Mesenchymal stem cell (in vitro differentiated cells and primary cell): ENCODE results near the gene HSP90AB1. TPM values are rescaled to one million over a fixed set of nuclear protein-coding genes. Genes with fewer than 3 reads are reported as not detected.

Source experiments
- DNase-seq: peaks from one replicate; pipeline ENCODE4 v3.0.0-alpha.2; 2013
- H2AFZ ChIP-seq: one replicate; pipeline ENCODE4 v1.6.1; 2013; ENCODE audit warnings: low read depth, mild to moderate bottlenecking, control low read depth, inconsistent platforms, low read length, moderate library complexity
- H2AK5ac ChIP-seq: 2 replicates; pipeline ENCODE4 v1.6.1; 2013; ENCODE audit warnings: low read length, moderate library complexity, mild to moderate bottlenecking, inconsistent platforms; ENCODE audit not compliant: severe bottlenecking
- H2BK120ac ChIP-seq: one replicate; pipeline ENCODE4 v1.6.1; 2013; ENCODE audit warnings: low read depth, mild to moderate bottlenecking, inconsistent platforms, low read length, moderate library complexity
- H2BK12ac ChIP-seq, 2 experiments: one replicate each; pipeline ENCODE4 v1.6.1; 2013; ENCODE audit warnings: inconsistent platforms in 2 of 2, low read length in 2 of 2, mild to moderate bottlenecking in 2 of 2, moderate library complexity in 2 of 2, control low read depth in 1 of 2
- H2BK15ac ChIP-seq: one replicate; pipeline ENCODE4 v1.6.1; 2013; ENCODE audit warnings: mild to moderate bottlenecking, low read depth, inconsistent platforms; ENCODE audit not compliant: poor library complexity, severe bottlenecking
- H2BK5ac ChIP-seq: 2 replicates; pipeline ENCODE4 v1.6.1; 2013; ENCODE audit warnings: low read depth, mild to moderate bottlenecking, low read length, control low read depth, inconsistent platforms; ENCODE audit not compliant: poor library complexity, severe bottlenecking
- H3K14ac ChIP-seq, 2 experiments: one replicate each; pipeline ENCODE4 v1.6.1; 2013; ENCODE audit warnings: inconsistent platforms in 2 of 2, low read length in 2 of 2, control low read depth in 1 of 2, mild to moderate bottlenecking in 1 of 2, moderate library complexity in 1 of 2
- H3K18ac ChIP-seq, 2 experiments: one replicate each; pipeline ENCODE4 v1.6.1; 2013; ENCODE audit warnings: inconsistent platforms in 2 of 2, low read length in 2 of 2, control low read depth in 1 of 2, low read depth in 1 of 2, mild to moderate bottlenecking in 1 of 2
- H3K23ac ChIP-seq, 2 experiments: one replicate each; pipeline ENCODE4 v1.6.1; 2013; ENCODE audit warnings: inconsistent platforms in 2 of 2, low read length in 2 of 2, mild to moderate bottlenecking in 2 of 2, moderate library complexity in 2 of 2, control low read depth in 1 of 2
- H3K27ac ChIP-seq: 2 replicates; pipeline ENCODE4 v1.5.1; 2013; ENCODE audit warnings: mild to moderate bottlenecking, moderate library complexity, low read length, control low read depth, inconsistent platforms; ENCODE audit not compliant: poor library complexity, severe bottlenecking
- H3K27me3 ChIP-seq, 2 experiments: 2 replicates each; pipeline versions ENCODE4 v1.6.1 to v1.7.0; 2013; ENCODE audit warnings: low read length in 2 of 2, mild to moderate bottlenecking in 2 of 2, moderate library complexity in 2 of 2, control low read depth in 1 of 2, inconsistent platforms in 1 of 2; ENCODE audit not compliant: control insufficient read depth in 1 of 2, insufficient read depth in 1 of 2
- H3K36me3 ChIP-seq, 2 experiments: 2 replicates each; pipeline versions ENCODE4 v1.6.1 to v1.7.0; 2013; ENCODE audit warnings: low read length in 2 of 2, control low read depth in 1 of 2, inconsistent platforms in 1 of 2, low read depth in 1 of 2, mild to moderate bottlenecking in 1 of 2; ENCODE audit not compliant: insufficient read depth in 2 of 2, control insufficient read depth in 1 of 2
- H3K4ac ChIP-seq, 2 experiments: one replicate each; pipeline ENCODE4 v1.6.1; 2013; ENCODE audit warnings: inconsistent platforms in 2 of 2, low read length in 2 of 2, mild to moderate bottlenecking in 2 of 2, moderate library complexity in 2 of 2, control low read depth in 1 of 2, low read depth in 1 of 2
- H3K4me1 ChIP-seq: 2 replicates; pipeline ENCODE4 v1.6.1; 2013; ENCODE audit warnings: low read depth, low read length, control low read depth; ENCODE audit not compliant: control insufficient read depth, insufficient read depth
- H3K4me2 ChIP-seq: 2 replicates; pipeline ENCODE4 v1.6.1; 2013; ENCODE audit warnings: low read length, mild to moderate bottlenecking, inconsistent platforms; ENCODE audit not compliant: poor library complexity, severe bottlenecking
- H3K4me3 ChIP-seq, 2 experiments: 2 replicates each; pipeline versions ENCODE4 v1.5.1 to v1.7.0; 2013; ENCODE audit warnings: low read length in 2 of 2, mild to moderate bottlenecking in 2 of 2, control low read depth in 1 of 2, low read depth in 1 of 2; ENCODE audit not compliant: insufficient read depth in 1 of 2
- H3K79me1 ChIP-seq: replicated peaks from 2 replicates; pipeline ENCODE4 v1.6.1; 2013; ENCODE audit warnings: mild to moderate bottlenecking, control low read depth, low read length, inconsistent platforms; ENCODE audit not compliant: poor library complexity, severe bottlenecking
- H3K9ac ChIP-seq: 2 replicates; pipeline ENCODE4 v1.7.0; 2013; ENCODE audit warnings: mild to moderate bottlenecking, low read length, moderate library complexity
- H3K9me3 ChIP-seq: 2 replicates; pipeline ENCODE4 v1.7.0; 2013; ENCODE audit warnings: mild to moderate bottlenecking, low read length; ENCODE audit not compliant: control insufficient read depth
- H4K8ac ChIP-seq: one replicate; pipeline ENCODE4 v1.6.1; 2013; ENCODE audit warnings: inconsistent platforms, mild to moderate bottlenecking, low read length, moderate library complexity
- H4K91ac ChIP-seq: one replicate; pipeline ENCODE4 v1.6.1; 2013; ENCODE audit warnings: mild to moderate bottlenecking, low read length, inconsistent platforms
- WGBS: methylation state at CpG from one replicate; pipeline ENCODE4 v1.1.7; 2013; ENCODE audit warnings: mixed read lengths; 5-methylcytosine and 5-hydroxymethylcytosine counted together
- polyA plus RNA-seq, 2 experiments: library from polyadenylated mRNA; stranded (reverse); fragments of 200-250 nt; gene quantifications; one replicate each; pipeline ENCODE4 v1.2.3, GENCODE V29; 2013

HSP90AB1 gene
- polyA plus RNA-seq (2013, experiment 1 of 2): 545 TPM
- polyA plus RNA-seq (2013, experiment 2 of 2): 525 TPM

DNA sequence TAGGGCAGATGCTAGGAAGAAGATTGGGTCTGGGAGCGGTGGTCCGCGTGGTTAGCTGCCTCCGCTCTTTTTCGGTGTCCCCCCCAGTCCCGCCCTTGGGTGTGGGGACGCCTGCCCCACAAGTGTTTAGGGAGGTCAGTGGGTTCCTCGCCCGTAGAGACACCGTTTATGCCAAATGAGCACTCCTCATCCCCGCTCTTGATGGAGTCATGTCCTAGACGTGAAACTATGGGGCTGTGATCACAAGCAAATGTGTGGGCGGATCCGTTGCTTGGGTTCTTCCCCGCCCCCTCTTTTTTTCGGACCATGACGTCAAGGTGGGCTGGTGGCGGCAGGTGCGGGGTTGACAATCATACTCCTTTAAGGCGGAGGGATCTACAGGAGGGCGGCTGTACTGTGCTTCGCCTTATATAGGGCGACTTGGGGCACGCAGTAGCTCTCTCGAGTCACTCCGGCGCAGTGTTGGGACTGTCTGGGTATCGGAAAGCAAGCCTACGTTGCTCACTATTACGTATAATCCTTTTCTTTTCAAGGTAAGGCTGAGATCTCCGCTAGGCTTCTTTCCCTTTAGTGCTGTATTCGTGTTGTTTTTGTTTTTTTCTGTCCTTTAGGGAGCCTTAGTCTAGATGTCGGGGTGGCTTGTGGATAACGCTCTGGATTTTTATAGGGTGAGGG, at the start of gene HSP90AB1:
TSS of gene HSP90AB1 (plus strand) at position 439 of the 675 bp plus-strand sequence. CDS start 1,529 bp downstream, outside the sequence.
- WGBS: under 1% methylated on average over 31 of the region's 34 CpGs
- DNase-seq: peak; percentile 99

DNA sequence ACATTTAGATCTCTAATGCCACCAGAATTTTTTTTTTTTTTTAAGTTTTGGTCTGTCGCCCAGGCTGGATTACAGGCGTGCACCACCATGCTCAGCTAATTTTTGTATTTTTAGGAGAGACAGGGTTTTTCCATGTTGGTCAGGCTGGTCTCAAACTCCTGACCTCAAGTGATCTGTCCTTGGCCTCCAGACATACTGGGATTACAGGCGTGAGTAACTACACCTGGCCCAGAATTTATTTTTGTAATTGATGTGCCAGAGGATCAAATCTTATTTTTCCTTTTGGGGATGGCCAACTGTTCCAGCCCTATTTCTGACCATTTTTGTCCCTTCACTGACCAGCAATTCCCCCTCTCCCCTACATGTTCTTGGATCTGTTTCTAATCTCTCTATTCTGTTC, 48.2 kb upstream of the HSP90AB1 start:
- H2BK15ac ChIP-seq: no peak overlapping the region
- peaks cover 12% of the 10 kb centered on the region for H3K4me1 ChIP-seq
- no peak overlapping the region for H3K4ac ChIP-seq

More for the DNA sequence above, at the start of gene HSP90AB1:
- peak within 1 kb of the TSS; percentile 87 for H3K27ac ChIP-seq
- H4K91ac ChIP-seq: peak within 1 kb of the TSS; percentile 96
- peak within 1 kb of the TSS; percentile 84 for H2BK15ac ChIP-seq
- H3K18ac ChIP-seq: peak within 1 kb of the TSS; percentile 94 to 98
- peak within 1 kb of the TSS; percentile 94 for H4K8ac ChIP-seq
- peak within 1 kb of the TSS; percentile 87 for H2BK5ac ChIP-seq
- H3K23ac ChIP-seq: peak within 1 kb of the TSS in 1 of 2 experiments; percentile 92
- peak within 1 kb of the TSS; percentile 86 for H3K4me2 ChIP-seq
- H3K27me3 ChIP-seq: no peaks in the 10 kb centered on the region
- H3K4me3 ChIP-seq: peak within 1 kb of the TSS; percentile 87 to 93
- H3K36me3 ChIP-seq: peaks cover 13 to 34% of the 10 kb centered on the region in 2 experiments
- H3K4me1 ChIP-seq: peaks cover 13% of the 10 kb centered on the region
- H3K4ac ChIP-seq: peak within 1 kb of the TSS; percentile 77 to 95
- H3K14ac ChIP-seq: peak within 1 kb of the TSS; percentile 19 to 87
- peak within 1 kb of the TSS; percentile 94 for H3K9ac ChIP-seq
- peaks cover 2% of the 10 kb centered on the region for H3K79me1 ChIP-seq
- H2BK12ac ChIP-seq: peak within 1 kb of the TSS; percentile 19 to 91
- peak within 1 kb of the TSS; percentile 83 for H2AFZ ChIP-seq
- H2AK5ac ChIP-seq: peak within 1 kb of the TSS; percentile 78
- H3K9me3 ChIP-seq: no peaks in the 10 kb centered on the region
- H2BK120ac ChIP-seq: peak within 1 kb of the TSS; percentile 87

GRCh38 chr6:44199883-44200282, 47.0 kb upstream of the HSP90AB1 start:
- H3K23ac ChIP-seq: no peak overlapping the region
- no peak for DNase-seq
- 92% methylated on average over 4 of the region's 4 CpGs for WGBS
- H3K79me1 ChIP-seq: no peaks in the 10 kb centered on the region
- peaks cover 12% of the 10 kb centered on the region for H3K4me1 ChIP-seq
- H3K4me2 ChIP-seq: no peak overlapping the region
- no peak overlapping the region for H3K27ac ChIP-seq
- H2BK5ac ChIP-seq: no peak overlapping the region
- no peak overlapping the region for H3K18ac ChIP-seq
- H4K8ac ChIP-seq: no peak overlapping the region
- H2AFZ ChIP-seq: no peak overlapping the region
- no peak overlapping the region for H3K9ac ChIP-seq
- no peak overlapping the region for H3K4me3 ChIP-seq
- no peaks in the 10 kb centered on the region for H3K27me3 ChIP-seq
- H3K9me3 ChIP-seq: no peaks in the 10 kb centered on the region
- no peak overlapping the region for H2BK120ac ChIP-seq
- H3K14ac ChIP-seq: no peak overlapping the region
- H3K36me3 ChIP-seq: no peaks in the 10 kb centered on the region
- no peak overlapping the region for H2BK15ac ChIP-seq
- no peak overlapping the region for H2BK12ac ChIP-seq
- H3K4ac ChIP-seq: no peak overlapping the region
- no peak overlapping the region for H4K91ac ChIP-seq
- no peak overlapping the region for H2AK5ac ChIP-seq

More for the DNA sequence above, 48.2 kb upstream of the HSP90AB1 start:
- H3K23ac ChIP-seq: no peak overlapping the region
- H2AK5ac ChIP-seq: no peak overlapping the region
- no peak overlapping the region for H4K8ac ChIP-seq
- no peak overlapping the region for H2BK120ac ChIP-seq
- H3K18ac ChIP-seq: no peak overlapping the region
- peaks cover 0 to 4% of the 10 kb centered on the region in 2 experiments for H3K27me3 ChIP-seq
- H2BK5ac ChIP-seq: no peak overlapping the region
- H2BK12ac ChIP-seq: no peak overlapping the region
- H3K9me3 ChIP-seq: no peaks in the 10 kb centered on the region
- no peak overlapping the region for H2AFZ ChIP-seq
- H3K79me1 ChIP-seq: no peaks in the 10 kb centered on the region
- no peak overlapping the region for H3K14ac ChIP-seq
- H3K27ac ChIP-seq: no peak overlapping the region
- no peak overlapping the region for H3K9ac ChIP-seq
- no peak overlapping the region for H3K4me2 ChIP-seq
- no peaks in the 10 kb centered on the region for H3K36me3 ChIP-seq
- no peak overlapping the region for H3K4me3 ChIP-seq
- no peak for DNase-seq
- H4K91ac ChIP-seq: no peak overlapping the region
- WGBS: 100% methylated on average over 2 of the region's 3 CpGs

DNA sequence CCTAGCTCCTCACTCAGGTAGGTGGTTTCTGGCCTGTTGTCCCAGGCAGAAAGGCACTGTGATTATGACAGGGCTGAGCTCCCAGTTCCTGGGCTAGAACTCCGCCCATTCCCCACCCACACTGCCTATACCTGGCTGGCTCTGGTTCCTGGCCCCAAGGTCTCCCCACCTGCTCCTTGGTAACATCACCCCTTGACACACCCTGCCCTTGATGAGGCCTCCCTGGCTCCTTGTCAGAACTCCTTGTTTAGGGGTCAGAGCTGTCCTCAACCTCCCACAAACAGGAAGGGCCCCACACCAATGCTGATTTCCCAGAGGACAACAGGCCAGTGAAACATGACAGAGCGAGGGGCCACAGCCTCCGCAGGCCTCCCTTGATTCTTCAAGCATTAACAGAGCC, 45.7 kb upstream of the HSP90AB1 start:
- no peak overlapping the region for H2AK5ac ChIP-seq
- H2BK5ac ChIP-seq: no peak overlapping the region
- no peak overlapping the region for H4K8ac ChIP-seq
- H3K4me2 ChIP-seq: no peak overlapping the region
- no peaks in the 10 kb centered on the region for H3K9me3 ChIP-seq
- WGBS: 69% methylated on average over 3 of the region's 3 CpGs
- no peak overlapping the region for H2BK15ac ChIP-seq
- H3K27me3 ChIP-seq: no peaks in the 10 kb centered on the region
- H2BK12ac ChIP-seq: no peak overlapping the region
- H3K4me3 ChIP-seq: no peak overlapping the region
- no peak overlapping the region for H2AFZ ChIP-seq
- no peak overlapping the region for H4K91ac ChIP-seq
- no peak overlapping the region for H3K18ac ChIP-seq
- no peak overlapping the region for H3K4ac ChIP-seq
- no peaks in the 10 kb centered on the region for H3K36me3 ChIP-seq
- no peak overlapping the region for H3K27ac ChIP-seq
- no peak overlapping the region for H3K14ac ChIP-seq
- no peaks in the 10 kb centered on the region for H3K79me1 ChIP-seq
- H3K9ac ChIP-seq: no peak overlapping the region
- H3K4me1 ChIP-seq: peaks cover 12% of the 10 kb centered on the region
- no peak for DNase-seq
- no peak overlapping the region for H3K23ac ChIP-seq
- no peak overlapping the region for H2BK120ac ChIP-seq
